ENCODE results near the gene CPAMD8. TPM values are rescaled to one million over a fixed set of nuclear protein-coding genes. Genes with fewer than 3 reads are reported as not detected.

The CPAMD8 gene
- total and polyA plus RNA-seq, 10 of the 15 experiments (the other 5 are each of a cell fraction or from before 2014, with no cell fraction given) = 0.12 to 0.97 (median 0.25) TPM; not detected in 3

DNA sequence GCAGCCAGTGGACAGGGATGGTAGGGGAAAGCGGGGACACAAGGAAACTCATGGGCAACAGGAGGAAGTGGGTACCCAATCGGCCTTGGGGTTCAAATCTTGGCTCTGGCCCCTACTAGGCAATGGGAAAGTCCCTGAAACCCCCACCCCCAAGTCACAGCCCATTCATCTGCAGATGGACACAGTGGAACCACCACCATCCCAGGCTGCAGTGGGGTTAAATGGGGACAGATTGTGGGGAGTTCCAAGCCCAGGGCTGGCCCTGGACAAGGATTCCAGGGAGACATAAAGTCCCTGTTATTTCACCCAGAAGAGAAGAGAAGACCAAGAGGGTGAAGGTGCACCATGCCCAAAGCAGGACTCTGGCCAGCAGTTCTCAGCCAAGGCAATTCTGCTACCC is 48.5 kb downstream of the CPAMD8 start:
- H3K27ac ChIP-seq (ENCODE audit: control insufficient read depth, insufficient read depth) = no peak overlapping the region
- no peak overlapping the region for H3K4me3 ChIP-seq
- no peaks in the 10 kb centered on the region for H4K20me1 ChIP-seq (ENCODE audit: control insufficient read depth, insufficient read depth)
- H3K4me1 ChIP-seq (ENCODE audit: control insufficient read depth, insufficient read depth, low read length) = no peaks in the 10 kb centered on the region
- SMC1A ChIA-PET (ENCODE audit: uncharacterized antibody, unreplicated experiment) = no interaction called here
- no peaks in the 10 kb centered on the region for H3K79me2 ChIP-seq (ENCODE audit: control insufficient read depth, insufficient read depth, low read length)
- CTCF ChIA-PET = no interaction called here
- no peaks in the 10 kb centered on the region for H3K9me3 ChIP-seq (replicated peaks; ENCODE audit: control insufficient read depth, insufficient read depth, low read length)
- DNase-seq (ENCODE audit: low read depth, low spot score) = no peak
- WGBS (ENCODE audit: insufficient coverage, insufficient replicate concordance, low lambda C conversion rate, missing lambda C conversion rate) = 5% methylated on average over 2 of the region's 2 CpGs
- in situ Hi-C loops (cut with MboI) = no loop called here
- intact Hi-C loops (cut with micrococcal nuclease; ENCODE audit: unreplicated experiment) = no loop called here
- FAIRE-seq = no peak
- RAD21 ChIA-PET (ENCODE audit: unreplicated experiment) = no interaction called here
- POLR2A ChIA-PET = no interaction called here
- H3K9ac ChIP-seq (ENCODE audit: control insufficient read depth, insufficient read depth, low read length) = no peak overlapping the region
- no peak overlapping the region for H3K4me2 ChIP-seq (ENCODE audit: control insufficient read depth, insufficient read depth)
- no peaks in the 10 kb centered on the region for H3K27me3 ChIP-seq (replicated peaks in 1 of 2; ENCODE audit: control insufficient read depth in 2 of 2, insufficient read depth in 2 of 2, low read length in 1 of 2)
- ATAC-seq = no peak
- BruUV-seq (replicated peaks) = no TSS peak
- H2AFZ ChIP-seq (ENCODE audit: control insufficient read depth, low read depth, low read length) = no peak overlapping the region
- H3K36me3 ChIP-seq (ENCODE audit: control insufficient read depth in 2 of 2, insufficient read depth in 2 of 2, low read length in 1 of 2) = no peaks in the 10 kb centered on the region
- no peak for TF ChIP-seq BHLHE40 (IDR thresholded peaks at IDR 0.05; ENCODE audit: borderline replicate concordance in 1 of 2, low read depth in 2 of 2, low read length in 1 of 2)
- TF ChIP-seq TCF7 (IDR thresholded peaks at IDR 0.05; ENCODE audit: borderline replicate concordance) = no peak

DNA sequence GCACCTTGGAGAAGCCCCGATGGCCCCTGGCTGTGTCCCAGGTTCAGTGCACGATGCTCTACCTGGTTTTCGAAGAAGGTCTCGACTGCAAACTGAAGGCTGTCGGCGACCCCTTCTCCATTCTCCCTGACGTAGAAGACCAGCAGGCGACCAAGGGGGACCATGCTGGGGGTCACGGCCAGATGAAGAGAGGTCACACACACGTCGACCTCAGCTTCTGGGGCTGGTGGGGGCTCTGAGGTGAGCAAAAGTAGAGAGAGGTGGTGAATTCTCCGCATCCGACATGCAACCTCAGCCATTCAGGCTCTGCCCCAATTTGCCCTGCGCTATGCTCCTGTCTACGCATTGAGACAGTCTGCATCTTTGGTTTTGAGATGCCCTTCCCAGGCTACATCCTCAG is 49.3 kb downstream of the CPAMD8 start:
- RAD21 ChIA-PET (ENCODE audit: unreplicated experiment) = no interaction called here
- WGBS (ENCODE audit: insufficient coverage, insufficient replicate concordance, low lambda C conversion rate, missing lambda C conversion rate) = 51% methylated on average over 15 of the region's 15 CpGs
- Histone ChIP-seq H2AFZ (ENCODE audit: control insufficient read depth, low read depth, low read length) (no peak overlapping the region), H3K27ac (ENCODE audit: control insufficient read depth, insufficient read depth) (no peak overlapping the region), H3K4me1 (ENCODE audit: control insufficient read depth, insufficient read depth, low read length) (no peaks in the 10 kb centered on the region), H3K4me2 (ENCODE audit: control insufficient read depth, insufficient read depth) (no peak overlapping the region), H3K9ac (ENCODE audit: control insufficient read depth, insufficient read depth, low read length) (no peak overlapping the region), H3K9me3 (replicated peaks; ENCODE audit: control insufficient read depth, insufficient read depth, low read length) (no peaks in the 10 kb centered on the region), H3K4me3 (no peak overlapping the region), H3K36me3 (ENCODE audit: control insufficient read depth in 2 of 2, insufficient read depth in 2 of 2, low read length in 1 of 2) (no peaks in the 10 kb centered on the region), H4K20me1 (ENCODE audit: control insufficient read depth, insufficient read depth) (no peaks in the 10 kb centered on the region), H3K27me3 (replicated peaks in 1 of 2; ENCODE audit: control insufficient read depth in 2 of 2, insufficient read depth in 2 of 2, low read length in 1 of 2) (no peaks in the 10 kb centered on the region), H3K79me2 (ENCODE audit: control insufficient read depth, insufficient read depth, low read length) (no peaks in the 10 kb centered on the region)
- FAIRE-seq (no peak), DNase-seq (ENCODE audit: low read depth, low spot score) (no peak), ATAC-seq (no peak)
- CTCF ChIA-PET = no interaction called here
- SMC1A ChIA-PET (ENCODE audit: uncharacterized antibody, unreplicated experiment) = no interaction called here
- no TSS peak for BruUV-seq (replicated peaks)
- in situ Hi-C loops (cut with MboI) = no loop called here
- no peak for TF ChIP-seq RAD21 (IDR thresholded peaks at IDR 0.05; ENCODE audit: insufficient read depth, low read depth, low read length)
- TF ChIP-seq, protein P1, sequence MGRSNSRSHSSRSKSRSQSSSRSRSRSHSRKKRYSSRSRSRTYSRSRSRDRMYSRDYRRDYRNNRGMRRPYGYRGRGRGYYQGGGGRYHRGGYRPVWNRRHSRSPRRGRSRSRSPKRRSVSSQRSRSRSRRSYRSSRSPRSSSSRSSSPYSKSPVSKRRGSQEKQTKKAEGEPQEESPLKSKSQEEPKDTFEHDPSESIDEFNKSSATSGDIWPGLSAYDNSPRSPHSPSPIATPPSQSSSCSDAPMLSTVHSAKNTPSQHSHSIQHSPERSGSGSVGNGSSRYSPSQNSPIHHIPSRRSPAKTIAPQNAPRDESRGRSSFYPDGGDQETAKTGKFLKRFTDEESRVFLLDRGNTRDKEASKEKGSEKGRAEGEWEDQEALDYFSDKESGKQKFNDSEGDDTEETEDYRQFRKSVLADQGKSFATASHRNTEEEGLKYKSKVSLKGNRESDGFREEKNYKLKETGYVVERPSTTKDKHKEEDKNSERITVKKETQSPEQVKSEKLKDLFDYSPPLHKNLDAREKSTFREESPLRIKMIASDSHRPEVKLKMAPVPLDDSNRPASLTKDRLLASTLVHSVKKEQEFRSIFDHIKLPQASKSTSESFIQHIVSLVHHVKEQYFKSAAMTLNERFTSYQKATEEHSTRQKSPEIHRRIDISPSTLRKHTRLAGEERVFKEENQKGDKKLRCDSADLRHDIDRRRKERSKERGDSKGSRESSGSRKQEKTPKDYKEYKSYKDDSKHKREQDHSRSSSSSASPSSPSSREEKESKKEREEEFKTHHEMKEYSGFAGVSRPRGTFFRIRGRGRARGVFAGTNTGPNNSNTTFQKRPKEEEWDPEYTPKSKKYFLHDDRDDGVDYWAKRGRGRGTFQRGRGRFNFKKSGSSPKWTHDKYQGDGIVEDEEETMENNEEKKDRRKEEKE (IDR thresholded peaks at IDR 0.05) = no peak
- TF ChIP-seq IRF4 (IDR thresholded peaks at IDR 0.05; ENCODE audit: low read depth, low read length) = no peak
- no peak for TF ChIP-seq ZNF24 (IDR thresholded peaks at IDR 0.05)
- TF ChIP-seq SMAD1 (IDR thresholded peaks at IDR 0.05; ENCODE audit: low read depth, partially characterized antibody) = no peak
- no peak for TF ChIP-seq WRNIP1 (IDR thresholded peaks at IDR 0.05; ENCODE audit: borderline replicate concordance, low read depth, low read length)
- TF ChIP-seq PAX5 (IDR thresholded peaks at IDR 0.05; ENCODE audit: borderline replicate concordance, low read depth, low read length) = no peak
- intact Hi-C loops (cut with micrococcal nuclease; ENCODE audit: unreplicated experiment) = no loop called here
- POLR2A ChIA-PET = no interaction called here

Data from GM12878 (cell line).